ENCODE measurements around the gene DPEP1.
"Not testable (repeated sequence)": the region's sequence is repeated elsewhere in the genome, so short reads cannot be mapped to it uniquely, and the experiment has no call there.

The DPEP1 gene

DNA sequence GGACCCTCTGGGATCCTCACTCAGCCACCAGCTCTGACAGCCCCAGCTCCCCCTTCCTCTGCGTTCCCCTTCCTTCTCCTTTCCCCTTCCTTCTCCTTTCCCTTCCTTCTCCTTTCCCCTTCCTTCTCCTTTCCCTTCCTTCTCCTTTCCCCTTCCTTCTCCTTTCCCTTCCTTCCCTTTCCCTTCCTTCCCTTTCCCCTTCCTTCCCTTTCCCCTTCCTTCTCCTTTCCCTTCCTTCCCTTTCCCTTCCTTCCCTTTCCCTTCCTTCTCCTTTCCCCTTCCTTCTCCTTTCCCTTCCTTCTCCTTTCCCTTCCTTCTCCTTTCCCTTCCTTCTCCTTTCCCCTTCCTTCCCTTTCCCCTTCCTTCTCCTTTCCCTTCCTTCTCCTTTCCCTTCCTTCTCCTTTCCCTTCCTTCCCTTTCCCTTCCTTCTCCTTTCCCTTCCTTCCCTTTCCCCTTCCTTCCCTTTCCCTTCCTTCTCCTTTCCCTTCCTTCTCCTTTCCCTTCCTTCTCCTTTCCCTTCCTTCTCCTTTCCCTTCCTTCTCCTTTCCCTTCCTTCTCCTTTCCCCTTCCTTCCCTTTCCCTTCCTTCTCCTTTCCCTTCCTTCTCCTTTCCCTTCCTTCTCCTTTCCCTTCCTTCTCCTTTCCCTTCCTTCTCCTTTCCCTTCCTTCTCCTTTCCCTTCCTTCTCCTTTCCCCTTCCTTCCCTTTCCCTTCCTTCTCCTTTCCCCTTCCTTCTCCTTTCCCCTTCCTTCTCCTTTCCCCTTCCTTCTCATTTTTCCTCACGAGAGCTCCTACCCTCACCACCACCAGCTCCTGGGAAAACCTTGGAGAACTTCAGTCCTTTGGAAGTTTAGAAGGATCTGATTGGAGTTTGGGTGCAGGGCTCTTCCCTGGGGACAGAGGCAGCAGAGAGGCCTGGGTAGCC lies 21.3 kb downstream of the DPEP1 start:
- not testable (repeated sequence) for H3K27ac Mint-ChIP-seq; H3K27me3 Mint-ChIP-seq (ENCODE audit: low read depth); H3K4me3 Mint-ChIP-seq; H3K36me3 Mint-ChIP-seq (ENCODE audit: low read depth); H3K9me3 Mint-ChIP-seq; H3K4me1 Mint-ChIP-seq (ENCODE audit: low read depth)

DNA sequence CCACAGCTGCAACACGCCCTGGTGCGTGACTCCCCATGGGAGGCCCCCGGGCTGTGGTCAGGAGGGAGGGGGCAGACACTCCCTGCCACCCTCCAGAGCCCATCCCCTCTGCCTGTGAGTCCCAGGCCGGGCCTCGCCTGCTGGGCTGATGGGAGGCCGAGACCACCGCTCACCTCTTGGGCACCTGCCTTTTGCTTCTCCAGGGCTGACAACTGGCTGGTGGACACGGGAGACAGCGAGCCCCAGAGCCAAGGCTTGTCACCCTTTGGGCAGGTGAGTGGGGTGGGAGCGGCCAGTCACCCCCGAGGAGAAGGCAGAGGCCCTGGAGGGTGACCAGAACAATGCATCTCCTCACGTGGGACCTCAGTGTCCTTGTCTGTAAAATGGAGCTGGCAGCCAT lies 23.2 kb downstream of the DPEP1 start:
- Mint-ChIP-seq H3K27me3 (ENCODE audit: low read depth) (no peaks in the 10 kb centered on the region), H3K9me3 (no peaks in the 10 kb centered on the region), H3K4me1 (ENCODE audit: low read depth) (peaks cover 4% of the 10 kb centered on the region), H3K27ac (no peak overlapping the region), H3K4me3 (no peak overlapping the region), H3K36me3 (ENCODE audit: low read depth) (no peaks in the 10 kb centered on the region)

DNA sequence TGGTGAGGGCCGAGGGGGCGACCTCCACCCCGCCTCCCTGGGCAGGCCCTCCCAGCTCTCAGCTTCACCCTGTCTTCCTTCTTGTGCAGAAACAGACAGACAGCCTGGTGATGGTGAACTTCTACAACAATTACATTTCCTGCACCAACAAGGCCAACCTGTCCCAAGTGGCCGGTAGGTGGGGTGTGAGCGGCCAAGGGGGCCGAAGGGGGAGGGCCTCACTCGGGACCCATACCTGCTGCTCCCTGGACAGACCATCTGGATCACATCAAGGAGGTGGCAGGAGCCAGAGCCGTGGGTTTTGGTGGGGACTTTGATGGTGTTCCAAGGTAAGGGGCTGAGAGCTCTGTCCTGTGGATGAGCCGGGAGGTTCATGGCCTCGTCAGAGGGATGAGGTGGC lies 23.9 kb downstream of the DPEP1 start:
- no peak overlapping the region for H3K27ac Mint-ChIP-seq
- no peaks in the 10 kb centered on the region for H3K9me3 Mint-ChIP-seq
- H3K27me3 Mint-ChIP-seq (ENCODE audit: low read depth), result no peaks in the 10 kb centered on the region
- no peaks in the 10 kb centered on the region for H3K36me3 Mint-ChIP-seq (ENCODE audit: low read depth)
- H3K4me3 Mint-ChIP-seq, result no peak overlapping the region
- peaks cover 4% of the 10 kb centered on the region for H3K4me1 Mint-ChIP-seq (ENCODE audit: low read depth)

DNA sequence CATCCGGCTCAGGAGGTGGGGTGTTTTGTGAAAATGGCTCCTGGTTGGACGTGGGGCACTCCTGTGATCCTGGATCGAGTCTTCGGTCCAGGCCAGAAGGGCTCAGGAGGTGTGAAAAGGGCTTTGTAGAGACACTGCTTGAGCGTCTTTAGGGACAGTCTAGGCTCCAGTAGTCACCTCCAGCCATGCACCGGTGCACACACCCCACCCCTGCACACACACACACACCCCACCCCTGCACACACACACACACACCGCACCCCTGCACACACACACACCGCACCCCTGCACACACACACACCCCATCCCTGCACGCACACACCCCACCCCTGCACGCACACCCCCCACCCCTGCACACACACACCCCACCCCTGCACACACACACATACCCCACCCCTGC lies 25.0 kb downstream of the DPEP1 start:
- H3K27me3 Mint-ChIP-seq (ENCODE audit: low read depth), result no peaks in the 10 kb centered on the region
- no peak overlapping the region for H3K4me3 Mint-ChIP-seq
- H3K9me3 Mint-ChIP-seq, result no peaks in the 10 kb centered on the region
- H3K4me1 Mint-ChIP-seq (ENCODE audit: low read depth), result peaks cover 4% of the 10 kb centered on the region
- H3K27ac Mint-ChIP-seq, result no peak overlapping the region
- H3K36me3 Mint-ChIP-seq (ENCODE audit: low read depth), result no peaks in the 10 kb centered on the region

DNA sequence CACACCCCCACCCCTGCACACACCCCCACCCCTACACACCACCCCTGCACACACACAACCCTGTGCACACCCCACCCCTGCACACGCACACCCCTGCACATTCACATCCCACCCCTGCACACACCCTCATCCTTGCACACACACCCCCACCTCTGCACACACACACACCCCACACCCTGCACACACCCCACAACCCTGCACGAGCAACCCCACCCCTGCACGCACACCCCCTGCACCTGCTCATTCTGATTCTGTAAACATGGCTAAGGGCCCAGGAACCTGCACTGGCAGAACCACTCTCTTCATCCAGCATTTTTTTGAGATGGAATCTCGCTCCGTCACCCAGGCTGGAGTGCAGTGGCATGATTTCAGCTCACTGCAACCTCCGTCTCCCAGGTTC lies 25.9 kb downstream of the DPEP1 start:
- Mint-ChIP-seq H3K9me3 (no peaks in the 10 kb centered on the region), H3K4me1 (ENCODE audit: low read depth) (peaks cover 4% of the 10 kb centered on the region), H3K4me3 (no peak overlapping the region), H3K36me3 (ENCODE audit: low read depth) (no peaks in the 10 kb centered on the region), H3K27me3 (ENCODE audit: low read depth) (no peaks in the 10 kb centered on the region), H3K27ac (no peak overlapping the region)

DNA sequence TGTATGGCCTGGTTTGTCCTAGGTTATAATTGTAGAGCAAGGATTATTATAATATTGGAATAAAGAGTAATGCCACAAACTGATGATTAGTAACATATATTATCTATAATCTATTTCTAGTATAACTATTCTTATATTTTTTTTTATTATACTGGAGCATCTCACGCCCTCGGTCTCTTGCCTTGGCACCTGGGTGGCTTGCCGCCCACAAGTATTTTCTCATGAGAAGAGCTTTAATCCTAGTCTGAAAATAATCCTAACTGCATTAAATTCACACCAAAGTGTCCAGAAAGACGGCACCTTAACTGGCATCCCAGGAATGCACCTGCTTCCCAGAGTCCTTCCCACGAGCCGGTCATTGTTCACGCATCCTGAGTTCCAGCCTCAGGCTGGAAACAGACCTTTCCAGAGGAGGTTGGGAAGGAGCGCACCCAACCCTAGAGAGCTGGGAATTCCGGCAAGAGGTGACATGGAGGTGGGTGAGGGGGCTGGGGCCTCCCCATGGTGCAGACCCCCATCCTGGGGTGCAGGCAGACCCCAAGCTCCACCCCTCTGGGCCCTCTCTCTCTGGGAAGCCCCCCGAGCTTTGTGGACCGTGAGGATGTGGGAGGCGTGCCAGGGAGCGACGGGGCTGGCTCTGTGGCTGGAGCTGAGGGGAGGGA lies 28.1 kb downstream of the DPEP1 start:
- Mint-ChIP-seq H3K4me3 (no peak overlapping the region), H3K36me3 (ENCODE audit: low read depth) (peaks cover 10% of the 10 kb centered on the region), H3K27ac (no peak overlapping the region), H3K27me3 (ENCODE audit: low read depth) (no peaks in the 10 kb centered on the region), H3K4me1 (ENCODE audit: low read depth) (peaks cover 4% of the 10 kb centered on the region), H3K9me3 (no peaks in the 10 kb centered on the region)

DNA sequence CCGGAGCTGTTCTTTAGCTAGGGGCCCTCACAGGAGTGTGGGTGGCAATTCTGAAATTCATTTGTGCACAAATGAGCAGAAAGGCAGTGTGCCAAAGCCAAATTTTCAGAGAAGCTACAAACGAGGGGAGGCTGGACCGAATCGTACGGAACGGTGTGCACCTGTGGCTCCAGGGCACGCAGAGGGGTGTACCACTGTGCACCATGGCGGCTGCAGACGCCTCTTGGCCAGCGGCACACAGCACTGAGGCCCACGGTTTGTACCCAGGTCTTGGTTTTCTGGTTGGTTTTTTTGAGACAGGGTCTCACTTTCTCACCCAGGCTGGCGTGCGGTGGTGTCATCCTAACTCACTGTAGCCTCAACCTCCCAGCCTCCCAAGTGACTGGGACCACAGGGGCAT lies 29.1 kb downstream of the DPEP1 start:
- Mint-ChIP-seq H3K27me3 (ENCODE audit: low read depth) (no peaks in the 10 kb centered on the region), H3K4me1 (ENCODE audit: low read depth) (peaks cover 4% of the 10 kb centered on the region), H3K4me3 (no peak overlapping the region), H3K36me3 (ENCODE audit: low read depth) (peaks cover 10% of the 10 kb centered on the region), H3K27ac (no peak overlapping the region), H3K9me3 (no peaks in the 10 kb centered on the region)

DNA sequence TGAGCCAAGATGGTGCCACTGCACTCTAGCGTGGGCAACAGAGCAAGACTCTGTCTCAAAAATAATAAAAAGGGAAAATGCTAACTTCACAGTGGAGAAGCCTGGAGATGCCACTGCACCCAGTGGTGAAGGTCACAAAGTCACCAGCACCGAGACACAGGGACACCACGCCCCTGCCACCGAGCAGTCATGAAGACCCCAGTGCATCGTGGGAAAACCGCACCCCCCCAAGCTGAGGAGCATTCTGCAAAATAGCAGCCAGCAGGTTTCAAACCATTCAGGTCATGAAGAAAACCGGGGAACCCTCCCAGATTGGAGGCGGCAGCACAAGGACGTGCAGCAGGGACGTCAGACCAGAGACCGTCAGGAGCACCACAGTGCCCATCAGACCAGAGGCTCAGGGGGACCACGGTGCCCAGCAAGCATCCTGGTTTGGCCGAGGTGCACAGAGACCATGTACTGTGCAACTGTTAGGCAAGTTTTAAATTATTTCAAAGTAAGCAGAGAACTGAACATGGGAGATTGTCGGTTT lies 30.4 kb downstream of the DPEP1 start:
- Mint-ChIP-seq H3K27me3 (ENCODE audit: low read depth) (no peaks in the 10 kb centered on the region), H3K4me1 (ENCODE audit: low read depth) (peaks cover 4% of the 10 kb centered on the region), H3K9me3 (no peaks in the 10 kb centered on the region), H3K4me3 (no peak overlapping the region), H3K27ac (no peak overlapping the region), H3K36me3 (ENCODE audit: low read depth) (peaks cover 12% of the 10 kb centered on the region)

DNA sequence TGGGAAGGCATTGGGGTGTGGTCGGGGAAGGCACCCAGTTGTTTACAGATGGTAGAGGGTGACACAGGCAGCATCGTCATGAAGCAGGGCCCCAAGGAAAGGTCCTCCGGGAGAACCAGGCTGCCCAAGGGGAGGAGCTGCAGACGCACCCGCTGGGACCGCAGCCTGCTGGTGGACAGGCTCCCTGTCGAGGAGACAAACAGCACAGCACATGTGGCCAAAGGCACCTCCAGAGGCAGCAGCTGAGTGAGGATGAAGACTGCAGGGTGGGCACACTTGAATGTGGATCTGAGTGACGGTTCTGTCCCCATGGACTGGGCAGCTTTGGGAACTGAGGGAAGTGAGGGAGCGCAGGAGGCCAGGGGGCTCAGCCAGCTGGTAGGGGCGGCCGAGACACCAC lies 31.7 kb downstream of the DPEP1 start:
- no peaks in the 10 kb centered on the region for H3K9me3 Mint-ChIP-seq
- H3K4me1 Mint-ChIP-seq (ENCODE audit: low read depth), result peaks cover 4% of the 10 kb centered on the region
- no peaks in the 10 kb centered on the region for H3K27me3 Mint-ChIP-seq (ENCODE audit: low read depth)
- H3K4me3 Mint-ChIP-seq, result no peak overlapping the region
- no peak overlapping the region for H3K27ac Mint-ChIP-seq
- peaks cover 12% of the 10 kb centered on the region for H3K36me3 Mint-ChIP-seq (ENCODE audit: low read depth)

DNA sequence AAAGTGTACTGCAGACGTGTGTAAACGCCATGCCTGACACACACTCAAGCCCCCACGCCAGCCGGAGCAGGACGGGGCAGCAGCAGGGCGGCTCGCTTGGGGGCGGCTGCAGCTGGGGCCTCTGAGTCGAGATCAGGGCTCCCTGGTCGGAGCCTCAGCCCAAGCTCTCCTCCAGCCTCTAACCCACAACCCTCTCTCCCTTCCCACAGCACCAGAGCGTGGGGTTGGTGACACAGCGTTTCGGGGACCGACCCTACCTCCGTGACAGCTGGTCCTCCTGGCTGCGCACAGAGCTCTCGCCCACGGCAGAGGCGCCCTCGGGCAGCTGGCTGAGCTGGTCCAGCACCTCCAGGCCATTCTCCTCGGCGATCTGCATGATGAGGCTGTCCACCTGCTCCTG lies 32.8 kb downstream of the DPEP1 start:
- Mint-ChIP-seq H3K27me3 (ENCODE audit: low read depth) (no peaks in the 10 kb centered on the region), H3K36me3 (ENCODE audit: low read depth) (peaks cover 12% of the 10 kb centered on the region), H3K4me1 (ENCODE audit: low read depth) (no peaks in the 10 kb centered on the region), H3K9me3 (no peaks in the 10 kb centered on the region), H3K4me3 (no peak overlapping the region), H3K27ac (no peak overlapping the region)

DNA sequence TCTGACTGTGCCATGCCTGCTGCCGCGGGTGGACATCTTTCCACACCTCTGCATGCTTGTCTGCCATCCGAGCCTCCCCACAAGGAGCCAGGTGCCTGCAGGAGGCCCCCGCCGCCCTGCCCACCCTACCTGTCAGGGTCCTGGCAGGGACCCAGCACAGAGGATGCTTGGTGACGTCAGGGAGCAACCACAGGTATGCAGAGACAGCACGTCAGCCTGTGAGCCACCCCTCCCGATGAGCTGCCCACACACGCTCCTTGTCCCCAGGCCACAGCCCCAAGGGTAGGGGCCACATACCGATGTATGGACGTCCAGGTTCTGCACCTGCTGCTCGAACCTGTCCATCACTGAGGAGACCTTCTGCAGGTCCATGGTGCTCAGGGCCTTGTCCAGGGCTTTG lies 33.5 kb downstream of the DPEP1 start:
- Mint-ChIP-seq H3K36me3 (ENCODE audit: low read depth) (peaks cover 12% of the 10 kb centered on the region), H3K27ac (no peak overlapping the region), H3K27me3 (ENCODE audit: low read depth) (no peaks in the 10 kb centered on the region), H3K4me1 (ENCODE audit: low read depth) (no peaks in the 10 kb centered on the region), H3K9me3 (no peaks in the 10 kb centered on the region), H3K4me3 (no peak overlapping the region)

DNA sequence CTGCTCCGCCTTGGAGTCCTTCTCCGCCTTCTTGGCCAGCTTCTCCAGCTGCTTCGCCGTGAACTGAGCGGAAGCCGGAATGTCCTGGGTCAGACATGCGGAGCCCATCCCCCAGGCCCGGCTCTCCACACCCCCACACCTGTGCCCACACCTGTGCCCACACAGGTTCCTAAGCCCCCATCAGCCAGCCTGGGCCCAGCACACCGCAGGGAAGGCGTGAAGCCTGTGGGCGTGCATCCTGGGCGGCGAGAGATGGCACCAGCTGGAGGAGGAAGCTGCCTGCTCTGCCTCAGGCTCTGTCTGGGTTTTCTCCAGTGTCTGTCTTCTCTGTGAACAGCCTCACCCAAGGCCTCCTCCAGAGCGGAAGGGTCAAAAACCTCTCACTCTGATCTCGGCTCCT lies 38.1 kb downstream of the DPEP1 start:
- Mint-ChIP-seq H3K9me3 (no peaks in the 10 kb centered on the region), H3K4me3 (no peak overlapping the region), H3K4me1 (ENCODE audit: low read depth) (peaks cover 16% of the 10 kb centered on the region), H3K27me3 (ENCODE audit: low read depth) (no peaks in the 10 kb centered on the region), H3K36me3 (ENCODE audit: low read depth) (peaks cover 5% of the 10 kb centered on the region), H3K27ac (no peak overlapping the region)

DNA sequence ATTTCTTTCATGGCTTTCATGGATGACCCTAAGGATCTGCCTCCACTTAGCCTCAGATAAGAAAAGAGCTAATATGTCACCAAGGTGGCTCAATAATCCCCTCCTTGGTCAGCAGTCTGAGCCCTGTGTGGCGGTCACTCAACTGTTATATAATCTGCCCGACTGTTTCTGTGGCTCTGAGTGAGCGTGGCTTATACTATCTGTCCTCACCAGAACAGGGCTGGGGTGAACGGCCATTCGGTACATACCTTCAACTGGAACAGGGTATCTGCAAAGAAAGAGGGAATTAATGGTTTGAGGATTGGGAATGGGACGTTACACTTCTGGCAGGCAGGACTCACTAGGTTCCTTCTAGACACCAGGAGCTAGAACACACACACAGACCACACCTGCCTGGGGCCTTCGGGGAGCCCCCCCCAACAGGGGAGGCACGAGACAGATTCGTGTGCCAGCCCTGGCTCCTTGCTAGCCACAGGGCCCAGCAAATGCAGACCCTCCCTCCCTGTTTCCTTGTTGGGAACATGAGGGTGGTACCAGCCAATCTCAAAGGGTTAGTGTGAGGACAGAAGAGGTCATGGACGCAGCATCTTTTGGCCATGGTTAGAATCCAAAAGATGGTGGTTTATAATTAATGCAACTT lies 40.3 kb downstream of the DPEP1 start:
- H3K36me3 Mint-ChIP-seq (ENCODE audit: low read depth), result peaks cover 9% of the 10 kb centered on the region
- peak overlapping the region; percentile 52 for H3K27ac Mint-ChIP-seq
- H3K4me1 Mint-ChIP-seq (ENCODE audit: low read depth), result peaks cover 23% of the 10 kb centered on the region
- H3K9me3 Mint-ChIP-seq, result no peaks in the 10 kb centered on the region
- peak overlapping the region; percentile 50 for H3K4me3 Mint-ChIP-seq
- no peaks in the 10 kb centered on the region for H3K27me3 Mint-ChIP-seq (ENCODE audit: low read depth)

DNA sequence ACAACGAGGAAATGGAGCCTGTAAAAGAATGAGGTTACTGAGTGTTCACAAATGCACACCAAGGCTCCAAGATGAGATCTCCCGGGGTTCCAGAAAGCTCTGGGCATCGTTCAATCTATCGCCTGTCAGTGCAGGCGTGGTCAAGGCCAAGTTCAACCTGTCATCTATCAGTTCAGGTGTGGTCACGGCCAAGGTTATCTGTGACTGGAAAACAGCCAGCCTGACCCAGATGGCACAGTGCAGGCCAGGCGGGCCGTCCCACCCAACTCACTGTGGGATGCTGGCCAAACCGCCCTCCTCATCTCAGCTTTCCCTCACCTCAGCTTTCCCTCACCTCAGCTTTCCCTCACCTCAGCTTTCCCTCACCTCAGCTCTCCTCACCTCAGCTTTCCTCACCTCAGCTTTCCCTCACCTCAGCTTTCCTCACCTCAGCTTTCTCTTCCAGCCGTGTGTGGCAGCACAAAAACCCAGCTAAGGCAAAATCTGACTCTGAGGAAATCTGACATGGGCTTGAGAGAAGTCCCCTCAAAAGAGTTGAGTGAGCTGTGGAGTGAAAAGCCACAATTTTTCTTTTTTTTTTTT lies 41.7 kb downstream of the DPEP1 start:
- peaks cover 10% of the 10 kb centered on the region for H3K36me3 Mint-ChIP-seq (ENCODE audit: low read depth)
- H3K27ac Mint-ChIP-seq, result no peak overlapping the region
- peaks cover 29% of the 10 kb centered on the region for H3K4me1 Mint-ChIP-seq (ENCODE audit: low read depth)
- H3K4me3 Mint-ChIP-seq, result peak overlapping the region; percentile 83
- H3K27me3 Mint-ChIP-seq (ENCODE audit: low read depth), result no peaks in the 10 kb centered on the region
- H3K9me3 Mint-ChIP-seq, result no peaks in the 10 kb centered on the region

Data from T-helper 1 cell treated with Interleukin-12 subunit alpha and Interleukin-12 subunit beta and Interleukin-4 antibody, amounts not matched to agents 30 μg/mL and 1 μg/mL, for 36 hours (primary cell).